IPS-NIHi7 (cell line): ENCODE results near the gene RASGRP4.
"Not testable (repeated sequence)": the region's sequence is repeated elsewhere in the genome, so short reads cannot be mapped to it uniquely, and the experiment has no call there.

Experiments used
- DNase-seq: peaks from one replicate; pipeline ENCODE4 v3.0.0; 2012; ENCODE audit warnings: mixed read lengths; ENCODE audit errors: extremely low spot score

RASGRP4 gene

DNA sequence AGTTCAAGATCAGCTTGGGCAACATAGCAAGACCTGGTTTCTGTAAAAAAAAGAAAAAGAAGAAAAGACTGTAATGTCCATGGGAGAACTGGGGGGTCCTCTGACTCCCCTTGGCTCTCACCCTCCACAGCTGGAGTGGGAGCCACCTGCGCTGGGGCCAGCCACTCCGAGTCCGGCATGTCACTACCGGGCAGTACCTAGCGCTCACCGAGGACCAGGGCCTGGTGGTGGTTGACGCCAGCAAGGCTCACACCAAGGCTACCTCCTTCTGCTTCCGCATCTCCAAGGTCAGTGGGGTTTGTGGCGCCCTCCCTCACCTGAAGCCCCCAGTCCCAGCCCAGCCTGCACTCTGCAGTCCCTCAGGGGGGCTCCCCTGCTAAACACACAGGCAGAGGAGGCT lies 22.2 kb upstream of the RASGRP4 start:
- no peak for DNase-seq

DNA sequence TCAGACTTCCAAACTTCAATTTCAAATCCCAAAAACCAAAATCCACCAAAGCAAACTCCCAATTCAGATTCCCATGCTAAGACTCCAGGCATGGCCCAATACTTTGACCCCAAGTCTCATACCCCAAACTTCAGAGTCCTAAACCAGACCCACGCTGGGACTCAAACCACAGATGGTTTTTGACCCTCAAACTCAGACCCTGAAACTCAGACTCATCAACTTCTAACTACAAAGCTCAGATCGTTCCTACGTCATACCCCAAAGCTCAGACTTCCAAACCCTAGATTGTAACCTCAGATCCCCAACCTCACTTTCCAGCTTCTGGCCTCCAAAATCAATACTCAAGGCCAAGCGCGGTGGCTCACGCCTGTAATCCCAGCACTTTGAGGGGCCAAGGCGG lies 19.3 kb upstream of the RASGRP4 start:
- no peak for DNase-seq

DNA sequence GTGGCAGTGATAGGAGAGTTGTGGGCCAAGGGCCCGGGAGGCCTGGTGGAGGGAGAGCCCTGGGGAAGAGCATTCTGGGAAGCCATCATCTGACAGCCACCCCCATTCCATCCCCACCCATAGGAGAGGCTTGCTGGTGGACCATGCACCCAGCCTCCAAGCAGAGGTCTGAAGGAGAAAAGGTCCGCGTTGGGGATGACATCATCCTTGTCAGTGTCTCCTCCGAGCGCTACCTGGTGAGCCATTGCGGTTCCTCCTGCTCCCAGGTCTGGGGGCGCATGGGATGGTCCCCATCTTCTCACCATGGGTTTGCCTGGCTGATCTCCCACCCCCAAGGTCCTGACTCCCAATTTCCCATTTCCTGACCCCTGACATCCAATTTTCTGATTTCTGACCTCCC lies 18.0 kb upstream of the RASGRP4 start:
- DNase-seq: no peak

DNA sequence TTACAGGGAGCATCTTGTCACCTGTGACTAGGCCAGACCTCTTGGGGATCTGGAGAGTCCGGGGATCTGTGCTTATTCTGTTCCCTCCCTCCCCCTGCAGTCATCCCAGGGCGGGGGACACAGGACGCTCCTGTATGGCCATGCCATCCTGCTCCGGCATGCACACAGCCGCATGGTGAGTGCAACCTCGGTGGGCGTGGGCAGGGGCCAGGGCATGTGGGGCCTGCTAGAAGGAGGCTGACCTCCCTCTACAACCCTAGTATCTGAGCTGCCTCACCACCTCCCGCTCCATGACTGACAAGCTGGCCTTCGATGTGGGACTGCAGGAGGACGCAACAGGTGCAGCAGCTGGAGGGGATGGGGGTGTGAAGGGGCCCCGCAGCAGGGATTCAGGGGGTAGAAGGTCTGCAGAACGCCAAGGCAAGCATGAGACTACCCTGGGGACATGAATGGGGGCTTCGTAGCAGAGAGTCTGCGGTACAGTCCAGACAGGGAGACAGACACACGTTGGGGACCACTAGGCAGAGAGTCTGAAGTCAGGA lies 17.5 kb upstream of the RASGRP4 start:
- no peak for DNase-seq

DNA sequence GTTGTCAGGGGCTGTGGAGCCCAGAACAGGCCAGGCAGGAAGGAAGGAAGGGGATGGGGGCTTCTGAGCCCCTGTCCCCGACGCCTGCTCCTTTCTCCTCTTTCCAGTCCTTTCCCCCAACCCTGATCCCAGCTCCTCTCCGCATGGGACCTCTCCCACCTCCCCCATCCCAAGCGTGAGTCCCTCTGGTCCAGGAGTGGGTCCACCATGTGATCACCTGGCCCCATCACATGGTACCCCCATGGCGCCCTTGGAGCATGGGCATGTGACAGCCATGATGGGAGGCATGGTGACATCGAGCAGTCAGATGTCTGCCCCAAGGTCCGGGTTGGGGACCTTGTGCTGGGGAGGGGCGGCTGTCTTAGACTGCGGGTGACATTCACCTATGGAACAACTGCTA lies 16.7 kb upstream of the RASGRP4 start:
- no peak for DNase-seq

DNA sequence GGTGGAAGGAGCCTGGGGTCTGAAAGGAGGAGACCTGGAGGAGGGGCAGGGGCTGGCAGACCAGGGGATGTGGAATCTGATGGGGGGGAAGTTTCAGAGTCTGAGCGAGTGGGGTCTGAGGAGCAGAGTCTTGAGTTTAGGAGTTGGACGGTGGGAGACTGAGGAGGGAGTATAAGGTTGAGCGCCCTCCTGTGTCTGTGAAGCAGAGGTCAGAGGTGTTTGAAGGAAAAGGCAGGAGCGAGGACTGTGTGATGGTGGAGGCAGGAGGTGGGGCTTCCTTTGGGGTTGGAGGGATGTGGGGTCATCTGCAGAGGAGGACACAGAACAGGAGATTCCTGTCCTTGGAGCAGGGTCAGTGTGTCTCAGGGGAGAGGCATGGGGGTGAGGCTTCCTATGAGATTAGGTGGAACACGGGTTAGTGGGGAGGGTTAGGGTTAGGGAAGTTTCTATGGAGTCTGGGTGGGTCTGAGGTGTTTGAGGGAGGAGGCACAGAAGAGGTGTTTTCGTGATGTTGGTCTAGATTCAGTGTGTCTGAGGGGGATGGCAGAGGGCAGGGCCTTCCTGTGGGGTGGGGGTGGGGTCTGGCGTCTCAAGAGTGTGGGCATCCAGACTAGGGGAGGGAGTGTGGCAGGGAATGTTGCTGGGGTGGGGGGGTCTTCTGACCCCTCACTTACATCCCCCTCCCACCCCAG lies 15.8 kb upstream of the RASGRP4 start:
- peak; percentile 83 for DNase-seq

DNA sequence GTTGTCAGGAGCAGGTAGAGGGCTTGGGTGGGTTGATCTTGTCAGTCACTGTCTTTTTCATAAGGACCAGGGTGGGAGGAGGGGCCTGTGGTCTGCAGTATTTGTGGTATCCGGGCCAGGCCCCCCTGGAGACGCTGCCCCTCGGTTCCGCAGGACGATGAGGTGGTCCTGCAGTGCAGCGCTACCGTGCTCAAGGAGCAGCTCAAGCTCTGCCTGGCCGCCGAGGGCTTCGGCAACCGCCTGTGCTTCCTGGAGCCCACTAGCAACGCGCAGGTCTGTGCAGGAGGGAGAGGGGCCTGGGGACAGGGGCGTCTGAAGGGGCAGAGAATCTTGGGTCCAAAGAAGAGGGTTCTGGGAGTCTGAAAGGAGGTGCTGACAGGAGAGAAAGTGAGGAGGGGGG lies 14.6 kb upstream of the RASGRP4 start:
- DNase-seq: no peak

DNA sequence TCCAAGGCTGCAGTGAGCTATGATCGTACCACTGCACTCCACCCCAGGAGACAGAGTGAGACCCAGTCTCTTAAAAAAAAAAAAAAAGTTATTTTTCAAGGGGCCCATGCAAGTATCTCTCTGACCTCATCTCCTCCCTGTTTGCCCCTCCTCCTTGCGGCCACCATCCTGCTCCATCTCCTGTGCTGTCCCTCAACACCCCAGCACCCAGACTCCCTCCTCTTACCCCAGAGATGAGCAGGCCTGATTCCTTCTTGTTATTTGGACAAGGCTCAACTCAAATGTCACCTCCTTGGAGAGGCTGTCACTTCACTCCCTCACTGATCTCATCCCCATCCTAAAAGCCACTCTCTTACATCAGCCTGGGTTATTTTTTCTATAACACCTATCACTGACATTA lies 11.9 kb upstream of the RASGRP4 start:
- no peak for DNase-seq

DNA sequence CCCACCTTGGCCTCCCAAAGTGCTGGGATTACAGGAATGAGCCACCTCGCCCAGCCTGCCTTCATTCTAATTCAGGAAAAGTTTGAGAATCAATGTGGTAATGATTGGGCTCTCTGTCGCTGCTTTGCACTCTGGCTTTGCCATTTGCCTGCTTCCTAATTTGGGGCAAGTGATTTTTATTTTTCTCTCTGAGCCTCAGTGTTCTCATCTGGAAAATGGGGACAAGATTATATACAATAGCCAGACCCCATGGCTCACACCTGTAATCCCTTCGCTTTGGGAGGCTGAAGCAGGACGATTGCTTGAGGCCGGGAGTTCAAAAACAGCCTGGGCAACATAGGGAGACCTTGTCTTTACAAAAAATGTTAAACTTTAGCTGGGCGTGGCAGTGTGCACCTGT lies 11.3 kb upstream of the RASGRP4 start:
- no peak for DNase-seq

DNA sequence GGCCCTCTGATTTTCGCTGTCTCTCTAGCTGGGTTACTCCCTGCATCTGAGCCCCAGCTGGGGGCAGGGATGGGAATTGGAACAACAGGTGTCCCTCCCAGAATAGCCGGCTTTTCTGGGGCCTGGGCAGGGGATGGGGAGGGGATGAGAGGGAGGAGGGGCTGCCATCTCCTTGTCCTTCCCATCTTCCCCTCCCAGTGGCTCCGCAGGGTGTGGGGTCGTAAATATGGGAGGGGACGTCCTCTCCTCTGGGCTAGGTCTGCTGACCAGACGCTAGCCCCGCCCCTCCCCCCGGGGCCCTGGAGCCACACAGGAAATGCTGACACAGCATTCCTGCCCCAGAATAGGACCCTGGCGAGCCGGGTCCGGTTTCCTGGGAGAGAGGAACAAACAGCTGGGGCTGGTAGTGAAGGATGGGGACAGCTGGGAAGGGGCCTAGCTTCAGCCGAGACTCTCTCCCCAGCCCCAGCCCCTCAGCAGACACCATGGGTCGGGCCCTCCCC lies 8.6 kb upstream of the RASGRP4 start:
- DNase-seq: peak; percentile 86

DNA sequence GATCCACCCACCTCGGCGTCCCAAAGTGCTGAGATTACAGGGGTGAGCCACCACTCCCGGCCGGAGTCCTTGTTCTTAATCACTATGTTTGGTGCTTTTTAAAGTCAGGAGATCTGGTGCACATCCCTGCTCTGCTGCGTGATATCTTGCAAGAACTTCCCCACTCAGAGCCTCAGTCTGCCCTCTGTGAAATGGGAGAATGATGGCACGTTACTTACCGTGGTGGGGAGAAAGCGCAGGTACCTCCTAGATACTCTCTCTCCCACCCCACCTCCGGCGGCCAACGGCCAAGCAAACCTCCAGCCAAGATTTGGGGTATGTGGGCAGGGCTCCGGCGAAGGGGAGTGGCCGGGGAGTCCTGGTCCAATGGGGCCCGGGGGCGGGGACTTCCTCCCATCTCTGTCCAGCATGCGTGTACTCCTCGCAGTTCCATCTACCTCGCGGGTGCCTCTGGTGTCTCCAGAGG lies 7.3 kb upstream of the RASGRP4 start, which contains the start of gene RYR1:
Gene RYR1 (plus strand): TSS at position 424 of the 466 bp plus-strand sequence. CDS start 139 bp downstream, outside the sequence.
- DNase-seq: peak; percentile 97

DNA sequence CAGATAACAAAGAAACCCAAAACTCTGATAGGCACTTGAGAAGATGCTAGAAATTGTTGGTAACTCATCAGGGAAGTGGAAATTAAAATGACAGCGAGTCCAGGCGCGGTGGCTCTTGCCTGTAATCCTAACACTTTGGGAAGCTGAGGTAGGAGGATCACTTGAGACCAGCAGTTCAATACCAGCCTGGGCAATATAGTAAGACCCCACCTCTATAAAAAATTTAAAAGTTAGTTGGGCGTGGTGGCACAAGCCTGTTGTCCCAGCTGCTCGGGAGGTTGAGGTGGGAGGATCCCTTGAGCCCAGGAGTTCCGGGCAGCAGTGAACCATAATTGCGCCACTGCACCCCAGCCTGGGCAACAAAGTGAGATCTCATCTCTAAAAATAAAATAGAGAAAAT lies 4.9 kb upstream of the RASGRP4 start:
- DNase-seq: no peak

DNA sequence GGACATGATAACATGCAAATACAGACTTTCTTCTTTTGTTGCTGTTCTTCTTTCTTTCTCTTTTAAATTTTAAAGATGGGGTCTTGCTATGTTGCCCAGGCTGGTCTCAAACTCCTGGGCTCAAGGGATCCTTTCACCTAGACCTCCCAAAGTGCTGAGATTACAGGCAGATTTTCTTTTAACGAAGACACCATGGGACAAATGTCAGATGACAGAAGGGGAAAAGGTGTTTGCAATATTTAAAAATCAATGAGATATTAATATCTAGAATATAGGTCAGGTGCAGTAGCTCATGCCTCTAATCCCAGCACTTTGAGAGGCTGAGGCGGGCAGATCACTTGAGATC lies 3.8 kb upstream of the RASGRP4 start:
- no peak for DNase-seq

DNA sequence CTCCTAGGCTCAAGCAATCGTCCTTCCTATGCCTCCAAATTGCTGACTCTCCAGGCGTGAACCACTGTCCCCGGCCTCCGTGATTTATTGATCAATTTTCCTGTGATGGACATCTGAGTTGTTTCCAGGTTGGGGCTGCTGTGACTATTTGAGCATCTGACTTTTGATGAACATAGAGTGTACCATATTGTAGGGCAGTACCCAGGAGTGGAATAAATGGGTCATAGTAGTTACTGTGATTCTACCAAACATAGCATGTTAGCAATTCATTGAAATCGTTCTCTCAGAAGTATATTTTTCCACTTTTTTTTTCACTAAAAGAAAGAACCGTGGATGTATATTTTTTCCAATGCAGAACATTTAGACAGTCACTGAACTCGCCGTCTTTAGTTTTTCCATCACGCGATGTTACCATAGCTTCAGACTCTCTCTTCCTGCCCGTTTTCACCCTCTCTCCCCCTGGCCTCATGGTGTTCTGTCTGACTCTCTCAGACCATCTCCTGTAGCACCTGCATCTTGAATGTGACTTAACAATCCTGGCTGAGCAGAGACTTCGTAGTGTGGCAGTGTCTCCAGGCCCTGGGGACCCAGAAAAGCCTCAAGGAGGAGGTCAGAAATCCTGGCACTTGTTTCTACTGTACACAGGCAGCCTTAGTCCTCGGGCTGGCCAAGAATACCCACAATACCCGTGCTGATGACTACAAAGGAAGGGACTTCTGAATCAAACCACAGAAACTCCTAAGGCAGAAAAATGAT lies 3.2 kb upstream of the RASGRP4 start:
- DNase-seq: no peak

DNA sequence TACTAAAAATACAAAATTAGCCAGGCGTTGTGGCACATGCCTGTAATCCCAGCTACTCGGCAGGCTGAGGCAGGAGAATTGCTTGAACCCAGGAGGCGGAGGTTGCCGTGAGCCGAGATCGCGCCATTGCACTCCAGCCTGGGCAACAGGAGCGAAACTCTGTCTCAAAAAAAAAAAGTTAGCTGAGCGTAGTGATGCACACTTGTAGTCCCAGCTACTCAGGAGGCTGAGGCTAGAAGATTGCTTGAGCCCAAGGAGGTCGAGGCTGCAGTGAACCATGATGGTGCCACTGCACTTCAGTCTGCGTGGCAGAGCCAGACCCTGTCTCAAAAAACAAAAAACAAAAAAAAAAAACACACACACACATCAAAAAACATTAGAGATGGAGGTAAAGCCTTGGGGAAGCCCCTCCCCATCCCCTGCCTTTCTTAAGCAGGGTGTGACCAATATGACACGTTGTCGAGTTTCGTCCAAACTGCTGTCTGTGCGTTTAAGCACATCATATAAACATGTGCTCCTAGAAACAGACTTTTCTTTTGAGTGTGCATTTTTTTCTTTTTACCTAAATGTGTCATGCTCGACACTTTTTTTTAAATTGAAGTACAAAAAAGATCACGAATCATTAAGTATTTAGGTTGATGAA lies 1.1 kb upstream of the RASGRP4 start:
- DNase-seq: not testable (repeated sequence)

DNA sequence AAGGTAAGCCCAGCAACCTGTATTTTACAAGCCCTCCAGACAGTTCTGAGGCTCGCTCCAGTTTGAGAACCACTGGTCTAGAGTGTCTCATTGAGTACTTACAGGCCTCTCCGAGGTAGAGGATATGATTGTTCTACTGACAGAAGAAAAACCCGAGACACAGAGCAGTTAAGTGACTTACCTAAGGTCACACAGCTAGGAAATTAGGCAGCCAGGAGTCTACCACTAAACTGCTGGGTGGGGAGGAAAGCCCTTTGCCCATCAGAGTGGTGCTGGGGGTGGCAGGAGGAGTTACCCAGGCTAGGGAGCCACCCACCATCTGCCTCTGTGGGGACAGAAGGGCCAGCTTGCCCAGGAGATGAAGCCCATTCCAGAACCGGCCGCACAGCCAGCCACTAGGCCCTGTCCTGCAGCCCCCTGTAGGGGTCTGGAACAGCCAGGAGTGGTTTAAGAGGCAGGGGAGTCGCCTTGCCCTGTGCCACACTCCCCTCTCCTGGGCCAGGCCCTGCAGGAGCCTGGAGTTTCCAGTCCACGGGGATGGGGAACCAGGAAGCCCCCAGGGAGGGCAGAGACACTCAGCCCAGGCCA lies 703 bp downstream of the RASGRP4 start:
- DNase-seq: no peak

DNA sequence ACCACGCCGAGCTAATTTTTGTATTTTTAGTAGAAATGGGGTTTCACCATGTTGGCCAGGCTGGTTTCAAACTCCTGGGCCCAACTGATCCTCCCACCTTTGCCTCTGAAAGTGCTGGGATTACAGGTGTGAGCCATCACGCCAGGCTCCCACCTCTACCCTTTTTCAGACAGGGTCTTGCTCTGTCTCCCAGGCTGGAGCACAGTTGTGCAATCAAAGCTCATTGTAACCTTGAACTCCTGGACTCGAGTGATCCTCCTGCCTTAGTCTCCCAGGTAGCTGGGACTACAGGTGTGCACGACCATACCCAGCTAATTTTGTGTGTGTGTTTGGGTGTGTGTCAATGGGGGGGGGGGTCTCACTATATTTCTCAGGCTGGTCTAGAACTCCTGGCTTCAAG lies 1.7 kb downstream of the RASGRP4 start:
- no peak for DNase-seq

DNA sequence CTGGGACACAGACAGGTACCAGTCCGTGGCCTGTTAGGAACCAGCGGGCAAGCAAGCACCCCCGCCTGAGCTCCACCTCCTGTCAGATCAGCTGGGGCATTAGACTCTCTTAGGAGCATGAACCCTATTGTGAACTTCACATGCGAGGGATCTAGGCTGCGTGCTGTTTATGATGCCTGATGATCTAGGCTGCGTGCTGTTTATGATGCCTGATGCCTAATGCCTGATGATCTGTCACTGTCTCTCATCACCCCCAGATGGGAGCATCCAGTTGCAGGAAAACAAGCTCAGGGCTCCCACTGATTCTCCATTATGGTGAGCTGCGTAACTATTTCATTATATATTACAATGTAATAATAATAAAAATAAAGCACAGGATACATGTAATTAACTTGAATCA lies 3.6 kb downstream of the RASGRP4 start:
- DNase-seq: no peak

DNA sequence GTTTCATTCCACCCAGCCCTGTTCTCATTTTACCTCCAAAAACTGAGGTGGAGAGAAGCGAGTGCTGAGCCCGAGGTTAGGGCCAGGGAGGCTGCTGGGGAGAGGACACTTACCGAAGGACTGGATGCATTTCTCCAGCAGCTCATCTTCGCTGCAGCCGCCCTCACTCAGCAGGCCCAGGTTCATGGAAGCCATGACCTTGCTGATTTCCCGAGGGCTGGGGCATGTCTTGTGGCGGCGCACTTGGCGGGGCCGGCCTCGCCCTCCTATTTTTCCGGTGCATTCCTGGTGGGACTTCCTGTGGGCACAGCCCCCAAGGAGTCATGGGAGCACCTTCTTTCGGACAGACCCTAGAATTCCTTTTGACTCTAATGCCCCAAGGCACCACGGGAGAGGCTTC lies 4.2 kb downstream of the RASGRP4 start:
- no peak for DNase-seq

DNA sequence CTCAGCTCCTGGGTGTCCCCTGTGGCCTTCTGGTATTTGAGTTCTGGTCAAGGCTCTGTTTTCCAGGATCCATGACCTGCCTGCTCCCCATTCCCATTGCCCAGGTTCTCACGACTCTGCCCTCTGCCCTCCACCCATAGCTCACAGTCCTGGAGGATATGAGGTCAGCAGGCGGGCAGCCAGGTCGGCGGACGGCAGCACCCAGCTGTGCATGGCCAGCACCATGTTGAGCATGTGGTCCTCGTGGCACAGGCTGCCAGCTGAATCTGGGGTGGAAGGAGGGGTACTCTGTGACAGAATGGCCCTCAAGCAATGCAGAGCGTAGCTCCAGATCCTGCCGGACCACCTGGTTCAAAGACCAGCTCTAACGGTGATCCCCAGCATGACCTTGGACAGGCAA lies 5.1 kb downstream of the RASGRP4 start:
- DNase-seq: no peak

DNA sequence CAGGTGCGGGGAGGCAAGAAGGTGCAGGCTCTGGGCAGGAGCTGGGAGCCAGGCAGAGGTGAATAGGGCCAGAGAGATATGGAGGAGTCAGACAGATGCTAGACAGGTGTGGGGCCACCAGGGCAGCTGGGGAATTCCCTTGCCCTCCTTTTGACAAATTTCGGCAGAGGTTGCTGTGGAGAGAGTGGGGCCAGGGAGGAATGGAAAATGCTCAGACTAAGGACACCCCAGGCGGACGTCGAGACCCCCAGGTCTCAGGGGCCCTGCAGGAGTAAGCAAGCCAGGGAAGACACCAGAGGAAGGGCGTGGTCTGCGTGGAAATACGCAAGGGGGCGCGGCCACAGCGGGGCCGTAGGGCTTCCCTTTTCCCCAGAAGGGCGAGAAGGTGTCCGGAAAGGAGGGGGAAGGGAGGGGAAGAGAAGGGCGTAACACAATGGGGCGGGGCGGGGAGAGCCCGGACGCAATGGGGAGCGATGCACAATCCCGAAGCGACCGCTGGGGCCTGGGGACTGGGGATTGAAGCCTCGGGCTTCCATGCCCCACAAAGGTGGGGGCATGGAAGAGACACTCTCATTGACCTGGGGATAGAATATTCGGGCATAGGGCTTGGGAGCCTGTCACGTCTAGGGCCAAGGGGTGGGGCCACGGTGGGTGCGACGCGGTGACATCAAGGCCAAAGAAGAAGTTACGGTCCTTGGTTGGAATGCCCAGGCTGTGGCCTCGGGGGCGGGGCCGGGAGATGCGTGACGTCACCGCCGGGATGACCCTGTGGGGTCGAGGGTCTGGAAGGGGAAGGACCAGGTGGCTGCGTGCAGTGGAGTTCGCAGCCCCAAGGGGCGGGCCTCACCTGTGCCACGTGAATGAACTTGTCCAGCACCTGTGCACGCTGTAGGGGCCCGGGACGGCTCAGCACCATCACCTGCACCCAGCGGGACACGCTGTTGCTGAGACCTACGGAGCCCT lies 8.2 kb downstream of the RASGRP4 start:
- peak; percentile 83 for DNase-seq
